Stimulated activated CD4-positive, alpha-beta T cell treated with anti-CD3 and anti-CD28 coated beads, Interleukin-4, amount 100 ng/mL, for 1 hour (primary cell): ENCODE measurements around the gene EPC2.
"Not testable (repeated sequence)": the region's sequence is repeated elsewhere in the genome, so short reads cannot be mapped to it uniquely, and the experiment has no call there.

Source experiments
- DNase-seq: peaks from one replicate; pipeline ENCODE4 v3.0.0-alpha.2; 2020

Gene EPC2

DNA sequence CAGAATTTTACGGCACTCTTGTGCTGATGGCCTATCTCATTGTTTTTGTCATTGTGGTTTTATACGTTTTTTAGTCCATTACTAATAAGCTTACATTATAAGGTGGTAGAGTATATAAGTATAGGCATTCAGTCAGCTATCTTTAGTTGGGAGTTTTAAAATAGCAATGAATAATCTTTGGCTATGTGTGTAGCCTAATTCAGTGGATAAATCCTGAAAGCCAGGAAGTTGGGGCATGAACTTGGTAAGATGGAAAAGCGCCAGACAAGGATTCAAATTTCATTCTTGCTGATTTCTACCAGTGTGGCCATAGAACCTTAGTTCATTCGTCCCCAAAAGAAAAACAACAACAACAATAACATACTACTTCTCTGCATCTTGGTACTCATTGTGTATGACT lies 31.2 kb downstream of the EPC2 start:
- DNase-seq, result no peak

DNA sequence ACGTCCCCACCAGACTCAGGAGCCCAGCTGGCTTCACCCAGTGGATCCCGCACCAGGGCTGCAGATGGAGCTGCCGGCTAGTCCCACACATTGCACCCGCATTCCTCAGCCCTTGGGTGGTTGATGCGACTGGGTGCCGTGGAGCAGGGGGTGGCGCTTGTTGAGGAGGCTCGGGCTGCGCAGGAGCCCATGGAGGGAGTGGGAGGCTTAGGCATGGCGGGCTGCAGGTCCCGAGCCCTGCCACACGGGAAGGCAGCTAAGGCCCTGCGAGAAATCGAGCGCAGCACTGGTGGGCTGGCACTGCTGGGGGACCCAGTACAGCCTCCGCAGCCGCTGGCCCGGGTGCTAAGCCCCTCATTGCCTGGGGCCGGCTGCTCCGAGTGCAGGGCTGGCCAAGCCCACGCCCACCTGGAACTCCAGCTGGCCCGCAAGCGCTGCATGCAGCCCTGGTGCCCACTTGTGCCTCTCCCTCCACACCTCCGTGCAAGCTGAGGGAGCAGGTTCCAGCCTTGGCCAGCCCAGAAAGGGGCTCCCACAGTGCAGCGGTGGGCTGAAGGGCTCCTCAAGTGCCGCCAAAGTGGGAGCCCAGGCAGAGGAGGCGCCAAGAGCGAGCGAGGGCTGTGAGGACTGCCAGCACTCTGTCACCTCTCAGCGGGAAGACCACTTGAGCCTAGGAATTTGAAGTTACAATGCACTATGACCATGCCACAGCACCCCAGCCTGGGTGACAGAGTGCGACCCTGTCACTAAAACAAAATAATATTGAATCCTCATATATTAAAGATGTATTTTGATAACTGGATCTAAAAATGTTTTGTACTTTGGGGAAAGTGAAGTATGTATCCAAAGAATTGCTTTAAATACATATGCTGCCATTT lies 34.0 kb downstream of the EPC2 start:
- DNase-seq, result not testable (repeated sequence)

GRCh38 chr2:148680462-148680861 lies 35.9 kb downstream of the EPC2 start:
- no peak for DNase-seq

DNA sequence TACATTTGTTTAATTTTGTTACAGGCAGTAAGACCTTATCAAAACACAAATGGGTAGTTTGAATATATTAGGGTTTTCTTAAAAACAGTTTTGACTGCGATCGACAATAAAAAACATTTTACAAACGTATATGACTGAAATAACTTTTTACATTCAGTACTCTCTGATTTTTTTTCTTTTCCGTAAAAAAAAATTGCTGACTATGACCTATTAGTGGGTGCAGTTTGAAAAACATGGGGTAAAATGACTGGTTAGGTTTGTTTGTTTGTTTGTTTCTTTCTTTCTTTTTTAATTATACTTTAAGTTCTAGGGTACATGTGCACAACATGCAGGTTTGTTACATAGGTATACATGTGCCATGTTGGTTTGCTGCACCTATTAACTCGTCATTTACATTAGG lies 36.9 kb downstream of the EPC2 start:
- no peak for DNase-seq

- DNase-seq, result not testable (repeated sequence)
Measured at GRCh38 chr2:148681862-148682261, 37.3 kb downstream of the EPC2 start.

DNA sequence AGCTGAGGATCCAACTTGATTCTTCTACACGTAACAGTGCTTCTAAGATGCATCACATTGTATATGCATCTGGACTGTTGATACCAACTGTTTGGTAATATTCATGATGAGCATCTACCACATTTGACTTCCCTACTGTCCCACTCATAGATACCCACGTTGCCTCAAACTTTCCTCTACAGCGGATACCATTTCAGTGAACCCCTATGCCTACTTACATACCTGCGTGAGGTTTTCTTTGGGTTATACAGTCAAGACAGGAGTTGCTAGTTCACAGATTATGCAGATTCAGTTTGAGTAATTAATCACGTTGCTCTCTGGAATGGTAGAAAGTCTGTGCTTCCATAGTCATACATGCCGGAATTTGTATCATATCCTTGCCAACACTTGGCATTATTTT lies 40.0 kb downstream of the EPC2 start:
- DNase-seq, result no peak

GRCh38 chr2:148687543-148687942 lies 43.0 kb downstream of the EPC2 start:
- DNase-seq, result no peak

DNA sequence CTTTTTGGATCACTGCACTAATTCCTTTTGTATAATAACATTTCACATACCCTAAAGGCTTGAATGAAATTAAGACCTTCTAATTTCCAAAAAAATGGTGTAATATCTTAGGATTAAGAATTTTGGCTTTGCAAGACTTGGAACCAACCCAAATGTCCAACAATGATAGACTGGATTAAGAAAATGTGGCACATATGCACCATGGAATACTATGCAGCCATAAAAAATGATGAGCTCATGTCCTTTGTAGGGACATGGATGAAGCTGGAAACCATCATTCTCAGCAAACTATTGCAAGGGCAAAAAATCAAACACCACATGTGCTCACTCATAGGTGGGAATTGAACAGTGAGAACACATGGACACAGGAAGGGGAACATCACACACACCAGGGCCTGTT lies 43.5 kb downstream of the EPC2 start:
- not testable (repeated sequence) for DNase-seq

- DNase-seq, result no peak
Measured at GRCh38 chr2:148696985-148697384, 52.4 kb downstream of the EPC2 start.

GRCh38 chr2:148699830-148700229 lies 55.3 kb downstream of the EPC2 start:
- no peak for DNase-seq

- DNase-seq, result no peak
Measured at GRCh38 chr2:148701039-148701438, 56.5 kb downstream of the EPC2 start.

DNA sequence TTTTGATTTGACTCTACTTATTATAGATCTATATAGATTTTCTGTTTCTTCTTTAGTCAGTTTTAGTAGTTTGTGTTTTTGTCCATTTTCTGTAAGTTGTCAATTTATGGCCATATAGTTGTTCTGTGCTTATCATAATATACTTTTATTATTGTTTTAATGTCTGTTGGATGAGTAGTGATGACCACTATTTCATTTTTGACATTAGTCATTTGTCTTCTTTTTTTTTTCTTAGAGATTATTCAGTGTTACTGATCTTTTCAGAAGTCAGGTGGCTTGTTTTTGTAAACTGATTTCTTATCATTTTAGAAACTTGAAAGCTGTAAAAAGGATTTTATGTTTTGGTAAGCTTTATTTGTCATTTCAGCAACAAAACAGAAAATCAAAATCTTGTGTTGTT lies 57.3 kb downstream of the EPC2 start:
- no peak for DNase-seq

- DNase-seq, result no peak
Measured at GRCh38 chr2:148702475-148702874, 57.9 kb downstream of the EPC2 start.

DNA sequence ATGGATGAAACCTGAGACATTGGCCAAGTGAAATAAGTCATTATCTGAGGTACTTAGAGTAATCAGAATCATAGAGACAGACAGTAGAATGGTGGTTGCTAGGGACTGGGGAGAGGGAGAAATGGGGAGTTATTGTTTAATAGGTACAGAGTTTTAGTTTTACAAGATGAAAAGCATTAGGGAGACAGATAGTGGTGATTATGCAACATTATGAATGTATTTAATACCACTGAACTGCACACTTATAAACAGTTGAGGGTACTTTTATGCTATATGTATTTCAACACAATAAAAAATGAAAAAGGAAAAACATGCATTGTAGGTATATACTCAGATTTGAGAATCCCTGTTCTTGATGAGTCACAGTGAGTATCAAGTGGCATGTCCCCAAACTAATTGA lies 59.7 kb downstream of the EPC2 start:
- DNase-seq, result no peak

DNA sequence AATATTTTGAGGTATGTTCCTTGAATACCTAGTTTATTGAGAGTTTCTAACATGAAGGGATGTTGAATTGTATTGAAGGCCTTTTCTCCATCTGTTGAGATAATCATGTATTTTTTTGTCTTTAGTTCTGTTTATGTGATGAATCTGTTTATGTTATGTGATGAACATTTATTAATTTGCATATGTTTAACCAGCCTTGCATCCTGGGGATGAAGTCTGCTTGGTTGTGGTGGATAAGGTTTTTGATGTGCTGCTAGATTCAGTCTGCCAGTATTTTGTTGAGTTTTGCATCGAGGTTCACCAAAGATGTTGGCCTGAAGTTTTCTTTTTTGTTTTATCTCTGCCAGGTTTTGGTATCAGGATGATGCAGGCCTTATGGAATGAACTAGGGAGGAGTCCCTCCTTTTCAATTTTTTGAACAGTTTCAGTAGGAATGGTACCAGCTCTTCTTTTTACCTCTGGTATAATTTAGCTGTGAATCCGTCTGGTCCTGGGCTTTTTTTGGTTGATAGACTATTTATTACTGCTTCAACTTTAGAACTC lies 71.9 kb downstream of the EPC2 start:
- DNase-seq, result no peak

GRCh38 chr2:148718039-148718438 lies 73.5 kb downstream of the EPC2 start:
- no peak for DNase-seq

- no peak for DNase-seq
Measured at GRCh38 chr2:148719195-148719749, 74.7 kb downstream of the EPC2 start.

DNA sequence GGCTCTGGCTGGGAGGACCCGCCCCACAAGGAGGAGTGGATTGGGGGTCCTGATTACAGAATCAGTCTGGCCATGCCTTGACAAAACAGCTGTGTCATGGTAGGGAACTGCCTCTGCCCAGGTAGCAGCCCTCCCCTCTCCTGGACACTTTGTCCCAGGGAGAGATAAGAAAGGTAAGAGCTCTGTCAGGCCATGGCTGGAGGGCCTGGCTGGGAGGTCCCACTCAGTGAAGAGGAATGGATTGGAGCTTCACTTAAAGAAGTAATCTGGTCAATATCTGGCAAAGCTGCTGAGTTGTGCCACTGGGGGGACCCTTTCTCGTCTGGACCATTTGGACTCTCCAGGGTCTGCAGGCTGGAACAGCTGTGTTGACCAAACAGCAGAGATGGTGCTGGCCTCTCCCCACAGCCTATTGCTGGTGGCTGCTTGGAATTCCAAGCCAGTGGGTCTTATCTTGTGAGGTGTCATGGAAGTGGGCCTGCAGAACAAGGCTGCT lies 75.4 kb downstream of the EPC2 start:
- DNase-seq, result no peak

GRCh38 chr2:148720501-148721001 lies 76.0 kb downstream of the EPC2 start:
- DNase-seq, result no peak

DNA sequence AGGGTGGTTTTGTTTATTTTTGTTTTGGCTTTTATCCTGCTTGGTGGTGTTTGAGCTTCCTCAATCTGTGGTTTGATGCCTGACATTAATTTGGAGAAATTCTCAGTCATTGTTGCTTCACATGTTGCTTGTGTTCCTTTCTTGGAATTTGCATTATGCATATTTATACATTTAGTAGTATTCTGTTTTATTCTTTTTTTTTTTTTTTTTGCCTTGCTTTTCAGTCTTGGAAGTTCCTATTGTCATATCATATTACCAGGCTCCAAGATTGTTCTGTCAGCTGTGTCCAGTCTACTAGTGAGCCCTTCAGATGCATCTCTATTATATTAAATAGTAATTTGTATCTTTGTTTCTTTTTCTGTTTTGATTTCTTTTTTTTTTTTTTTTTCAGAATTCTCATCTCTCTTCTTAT lies 77.0 kb downstream of the EPC2 start:
- DNase-seq, result no peak

GRCh38 chr2:148721991-148722777 lies 77.6 kb downstream of the EPC2 start:
- no peak for DNase-seq

GRCh38 chr2:148725564-148725963 lies 81.0 kb downstream of the EPC2 start:
- DNase-seq, result no peak

DNA sequence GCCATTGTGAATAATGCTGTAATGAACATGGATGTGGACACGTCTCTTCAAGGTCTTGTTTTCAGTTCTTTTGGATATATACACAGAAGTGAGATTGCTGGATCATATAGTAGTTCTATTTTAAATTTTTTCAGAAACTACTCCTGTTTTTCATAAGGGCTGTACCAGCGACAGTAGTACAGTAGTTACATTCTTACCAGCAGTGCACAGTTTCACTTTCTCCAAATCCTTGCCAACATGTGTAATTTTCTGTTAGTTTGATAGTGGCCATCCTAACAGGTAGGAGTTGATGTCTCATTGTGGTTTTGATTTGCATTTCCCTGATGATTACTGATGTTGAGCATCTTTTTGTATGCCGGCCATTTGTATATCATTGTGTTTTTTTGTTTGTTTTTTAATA lies 81.7 kb downstream of the EPC2 start:
- DNase-seq, result no peak
